H1 (cell line): ENCODE results near the gene HILPDA. TPM values are rescaled to one million over a fixed set of nuclear protein-coding genes. Genes with fewer than 3 reads are reported as not detected.

ENCODE experiments used
- CTCF ChIA-PET: fragments of 300-600 bp; sonication (Branson Sonifier 250); formaldehyde crosslinking; loops from one replicate; lab custom pipeline; 2021; ENCODE audit not compliant: partially characterized antibody; lab: Charles Lee
- POLR2A ChIA-PET: fragments of 300-600 bp; sonication (Branson Sonifier 250); formaldehyde crosslinking; loops from one replicate; lab custom pipeline; 2021; ENCODE audit warnings: inconsistent platforms; ENCODE audit not compliant: partially characterized antibody; lab: Charles Lee
- DNase-seq, 2 experiments: peaks; one replicate each; pipeline versions ENCODE4 v3.0.0 to v3.0.0-alpha.2; 2010 to 2022; ENCODE audit warnings: low spot score in 2 of 2, low read depth in 1 of 2, mixed read lengths in 1 of 2
- FAIRE-seq: peaks from 2 replicates; lab custom pipeline; 2011; peaks lifted over from hg19 to GRCh38; lab: Jason Lieb, UNC
- H2AFZ ChIP-seq: 2 replicates; pipeline ENCODE4 v1.8.1; 2012; ENCODE audit warnings: low read length, inconsistent platforms
- H2AK5ac ChIP-seq: 2 replicates; pipeline ENCODE4 v1.6.1; 2013; ENCODE audit warnings: low read depth, low read length
- H2BK120ac ChIP-seq: replicated peaks from 2 replicates; pipeline ENCODE3; 2013; ENCODE audit warnings: low read depth, low read length, inconsistent platforms
- H2BK12ac ChIP-seq: 2 replicates; pipeline ENCODE4 v1.6.1; 2013; ENCODE audit warnings: low read depth, low read length
- H2BK15ac ChIP-seq: 2 replicates; pipeline ENCODE4 v1.6.1; 2013; ENCODE audit warnings: low read length
- H2BK20ac ChIP-seq: 2 replicates; pipeline ENCODE4 v1.6.1; 2013; ENCODE audit warnings: low read length
- H2BK5ac ChIP-seq: 2 replicates; pipeline ENCODE4 v1.6.1; 2013; ENCODE audit warnings: low read depth, low read length
- H3K14ac ChIP-seq: 2 replicates; pipeline ENCODE4 v1.6.1; 2013; ENCODE audit warnings: inconsistent platforms; ENCODE audit not compliant: insufficient read length
- H3K18ac ChIP-seq: 2 replicates; pipeline ENCODE4 v1.6.1; 2013; ENCODE audit warnings: low read length; ENCODE audit errors: extremely low read depth
- H3K23ac ChIP-seq: 2 replicates; pipeline ENCODE4 v1.6.1; 2013; ENCODE audit warnings: inconsistent platforms; ENCODE audit not compliant: insufficient read length
- H3K23me2 ChIP-seq: 2 replicates; pipeline ENCODE4 v1.6.1; 2013; ENCODE audit warnings: low read depth, low read length
- H3K27ac ChIP-seq: 2 replicates; pipeline ENCODE4 v1.6.1; 2011; ENCODE audit warnings: low read depth, low read length, inconsistent platforms
- H3K27me3 ChIP-seq, 4 experiments: replicated peaks in 1 of 4; 1 replicate in 1 of 4; 2 replicates in 3 of 4; pipeline versions ENCODE4 v1.6.1 to v1.8.1; 2011 to 2013; ENCODE audit warnings: low read length in 3 of 4, mild to moderate bottlenecking in 3 of 4, inconsistent platforms in 2 of 4, mixed read lengths in 2 of 4, moderate library complexity in 1 of 4; ENCODE audit not compliant: control insufficient read depth in 3 of 4, insufficient read depth in 3 of 4; ENCODE audit errors: extremely low read depth in 1 of 4
- H3K36me3 ChIP-seq, 4 experiments: 2 replicates each; pipeline versions ENCODE4 v1.6.1 to v1.8.1; 2011 to 2013; ENCODE audit warnings: mild to moderate bottlenecking in 4 of 4, low read length in 3 of 4, moderate library complexity in 2 of 4, control low read depth in 1 of 4, inconsistent platforms in 1 of 4; ENCODE audit not compliant: insufficient read depth in 4 of 4, control insufficient read depth in 2 of 4
- H3K4ac ChIP-seq: replicated peaks from 2 replicates; pipeline ENCODE3; 2013; ENCODE audit warnings: low read length, low read depth, mixed read lengths, inconsistent platforms; ENCODE audit not compliant: insufficient read length
- H3K4me1 ChIP-seq, 4 experiments: replicated peaks in 1 of 4; 1 replicate in 1 of 4; 2 replicates in 3 of 4; pipeline versions ENCODE4 v1.6.1 to v1.8.1; 2011 to 2013; ENCODE audit warnings: low read length in 3 of 4, inconsistent platforms in 2 of 4, mixed read lengths in 1 of 4; ENCODE audit not compliant: insufficient read depth in 4 of 4, control insufficient read depth in 3 of 4
- H3K4me2 ChIP-seq, 2 experiments: 2 replicates each; pipeline versions ENCODE4 v1.6.1 to v1.8.1; 2011 to 2013; ENCODE audit warnings: low read depth in 2 of 2, low read length in 2 of 2, control low read depth in 1 of 2, inconsistent platforms in 1 of 2, mild to moderate bottlenecking in 1 of 2; ENCODE audit not compliant: insufficient read depth in 1 of 2
- H3K4me3 ChIP-seq, 4 experiments: fragments of 200-600, 300-600 bp in 1 of 4; sonication (generic), shearing (Covaris generic), sonication (Bioruptor Twin) in 1 of 4; 2 replicates each; pipeline versions ENCODE4 v1.5.1 to v1.8.1; 2011 to 2016; ENCODE audit warnings: low read length in 4 of 4, low read depth in 3 of 4, control low read depth in 2 of 4, inconsistent platforms in 2 of 4, mild to moderate bottlenecking in 2 of 4, mixed read lengths in 1 of 4, moderate library complexity in 1 of 4; ENCODE audit not compliant: insufficient read depth in 2 of 4; ENCODE audit errors: extremely low read depth in 1 of 4
- H3K56ac ChIP-seq: replicated peaks from 2 replicates; pipeline ENCODE3; 2013; ENCODE audit warnings: low read depth, mild to moderate bottlenecking, mixed read lengths, low read length, inconsistent platforms; ENCODE audit not compliant: insufficient read length
- H3K79me1 ChIP-seq: 2 replicates; pipeline ENCODE4 v1.6.1; 2013; ENCODE audit warnings: low read depth, low read length, control low read depth
- H3K79me2 ChIP-seq, 2 experiments: 2 replicates each; pipeline versions ENCODE4 v1.6.1 to v1.8.1; 2012 to 2013; ENCODE audit warnings: low read length in 2 of 2, mild to moderate bottlenecking in 2 of 2, inconsistent platforms in 1 of 2; ENCODE audit not compliant: insufficient read depth in 2 of 2, control insufficient read depth in 1 of 2
- H3K9ac ChIP-seq, 4 experiments: replicated peaks in 1 of 4; 1 replicate in 1 of 4; 2 replicates in 3 of 4; pipeline versions ENCODE4 v1.6.1 to v1.8.1; 2011 to 2013; ENCODE audit warnings: low read depth in 3 of 4, low read length in 3 of 4, control low read depth in 2 of 4, mild to moderate bottlenecking in 2 of 4, moderate library complexity in 2 of 4, inconsistent platforms in 1 of 4; ENCODE audit errors: extremely low read depth in 1 of 4
- H3K9me3 ChIP-seq, 2 experiments: 2 replicates each; pipeline versions ENCODE4 v1.6.1 to v1.8.1; 2012 to 2013; ENCODE audit warnings: mild to moderate bottlenecking in 2 of 2, moderate library complexity in 2 of 2, control low read depth in 1 of 2, inconsistent platforms in 1 of 2, low read depth in 1 of 2, low read length in 1 of 2, mixed read lengths in 1 of 2; ENCODE audit not compliant: insufficient read depth in 2 of 2
- H4K20me1 ChIP-seq, 2 experiments: replicated peaks in 1 of 2; 2 replicates each; pipeline versions ENCODE3 to v1.8.1; 2011 to 2013; ENCODE audit warnings: inconsistent platforms in 2 of 2, low read length in 2 of 2, mild to moderate bottlenecking in 1 of 2; ENCODE audit not compliant: insufficient read depth in 2 of 2, control insufficient read depth in 1 of 2
- H4K5ac ChIP-seq: 2 replicates; pipeline ENCODE4 v1.6.1; 2013; ENCODE audit warnings: low read length, low read depth, mixed read lengths, inconsistent platforms; ENCODE audit not compliant: insufficient read length
- H4K8ac ChIP-seq: 2 replicates; pipeline ENCODE4 v1.8.0; 2013; ENCODE audit warnings: mild to moderate bottlenecking, moderate library complexity, low read length, inconsistent platforms; ENCODE audit not compliant: insufficient read depth; ENCODE audit errors: extremely low read depth
- H4K91ac ChIP-seq: replicated peaks from 2 replicates; pipeline ENCODE3; 2013; ENCODE audit warnings: low read length, mixed read lengths, inconsistent platforms; ENCODE audit not compliant: insufficient read length
- CREB1 ChIP-seq: IDR thresholded peaks from 2 replicates; pipeline ENCODE4 v1.6.1; 2012; ENCODE audit warnings: inconsistent platforms
- EP300 ChIP-seq, 2 experiments: IDR thresholded peaks; 1 replicate in 1 of 2; 2 replicates in 1 of 2; pipeline ENCODE4 v1.6.1; 2011 to 2012; ENCODE audit warnings: low read depth in 2 of 2, low read length in 2 of 2, mild to moderate bottlenecking in 2 of 2, borderline replicate concordance in 1 of 2, inconsistent platforms in 1 of 2, moderate library complexity in 1 of 2
- EZH2 ChIP-seq: fragments of 200-600 bp; sonication (generic); IDR thresholded peaks from 2 replicates; pipeline ENCODE4 v1.7.1; 2012; ENCODE audit warnings: low read depth, mild to moderate bottlenecking, moderate library complexity, low read length, inconsistent platforms; ENCODE audit not compliant: severe bottlenecking
- JUN ChIP-seq: IDR thresholded peaks from 2 replicates; pipeline ENCODE4 v1.6.1; 2011; ENCODE audit warnings: low read depth, mild to moderate bottlenecking, improper control_type of control experiment, low read length
- KDM4A ChIP-seq: IDR thresholded peaks from one replicate; pipeline ENCODE4 v1.7.1; 2012; ENCODE audit warnings: low read depth, mild to moderate bottlenecking, moderate library complexity, low read length, inconsistent platforms; ENCODE audit not compliant: severe bottlenecking
- MAX ChIP-seq: IDR thresholded peaks from 2 replicates; pipeline ENCODE4 v1.6.1; 2012; ENCODE audit warnings: inconsistent platforms
- POLR2AphosphoS5 ChIP-seq: IDR thresholded peaks from 2 replicates; pipeline ENCODE4 v1.6.1; 2011; ENCODE audit warnings: low read depth, low read length
- RNF2 ChIP-seq: fragments of 200-900, 300-1000 bp; sonication (generic); IDR thresholded peaks from 2 replicates; pipeline ENCODE4 v1.7.1; 2016; ENCODE audit warnings: borderline replicate concordance, low read depth, mild to moderate bottlenecking, antibody characterized with exemption, low read length; ENCODE audit not compliant: poor library complexity, severe bottlenecking; ENCODE audit errors: missing control alignments
- SP1 ChIP-seq: IDR thresholded peaks from 2 replicates; pipeline ENCODE4 v1.6.1; 2011; ENCODE audit warnings: low read depth, low read length
- SP4 ChIP-seq: IDR thresholded peaks from 2 replicates; pipeline ENCODE4 v1.6.1; 2012; ENCODE audit warnings: low read length, inconsistent platforms
- TCF12 ChIP-seq: IDR thresholded peaks from 2 replicates; pipeline ENCODE4 v1.6.1; 2011; ENCODE audit warnings: low read depth, mild to moderate bottlenecking, low read length
- WGBS, 2 experiments: shearing (Covaris generic) in 1 of 2; methylation state at CpG; one replicate each; pipeline versions ENCODE4 v1.1.6 to v1.1.7; 2013 to 2015; ENCODE audit warnings: low lambda C conversion rate in 2 of 2, mixed read lengths in 2 of 2, inconsistent platforms in 1 of 2, low coverage in 1 of 2, missing lambda C conversion rate in 1 of 2; ENCODE audit not compliant: insufficient replicate concordance in 2 of 2, insufficient coverage in 1 of 2, insufficient read length in 1 of 2; ENCODE audit errors: extremely low coverage in 1 of 2, missing lambda C conversion rate in 1 of 2; 5-methylcytosine and 5-hydroxymethylcytosine counted together
- polyA plus RNA-seq, 7 experiments: library from polyadenylated mRNA; depleted of rRNA in 3 of 7; stranded (reverse) in 5 of 7; unstranded in 2 of 7; fragments of >200 nt in 5 of 7; fragments of 200-250 nt in 2 of 7; gene quantifications; 1 replicate in 5 of 7; 2 replicates in 1 of 7; 4 replicates in 1 of 7; pipeline versions ENCODE4 v1.2.1 to v1.2.3, GENCODE V29; 2011 to 2013; ENCODE audit warnings: missing spikeins in 2 of 7, mixed read lengths in 2 of 7
- total RNA-seq: library from RNA; stranded (reverse); fragmentation: NEBNext Ultra II Directional; extraction: Animal tissue kit (Norgen Biotek cat#: 25700); gene quantifications from 2 replicates; pipeline ENCODE4 v1.2.1, GENCODE V29; 2021
- TF ChIP-seq, protein P1 (sequence below): IDR thresholded peaks from 2 replicates; pipeline ENCODE4 v1.6.1; 2012; ENCODE audit warnings: low read length, inconsistent platforms

Gene HILPDA
- total and polyA plus RNA-seq, 2 of the 8 experiments (the other 6 are each of a cell fraction or from before 2014, with no cell fraction given) = 35.6 to 80.0 TPM

DNA sequence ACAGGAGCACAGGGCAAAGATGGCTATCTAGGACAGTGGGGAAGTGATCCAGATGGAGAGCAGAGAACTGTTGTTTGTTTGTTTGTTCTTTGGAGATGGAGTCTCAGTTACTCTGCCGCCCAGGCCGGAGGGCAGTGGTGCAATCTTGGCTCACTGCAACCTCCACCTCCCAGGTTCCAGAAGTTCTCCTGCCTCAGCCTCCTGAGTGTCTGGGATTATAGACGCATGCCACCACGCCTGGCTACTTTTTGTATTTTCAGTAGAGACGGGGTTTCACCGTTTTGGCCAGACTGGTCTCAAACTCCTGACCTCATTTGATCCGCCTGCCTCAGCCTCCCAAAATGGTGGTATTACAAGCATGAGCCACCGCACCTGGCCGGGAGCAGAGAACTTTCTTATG lies 41.7 kb downstream of the HILPDA start:
- no peak overlapping the region for H2BK12ac ChIP-seq
- H3K4ac ChIP-seq = no peak overlapping the region
- no peaks in the 10 kb centered on the region for H3K27me3 ChIP-seq
- H3K23me2 ChIP-seq = no peaks in the 10 kb centered on the region
- peaks cover 3 to 41% (median 17%) of the 10 kb centered on the region in 4 experiments; a peak in 5 of 8 replicates for H3K36me3 ChIP-seq
- H2BK20ac ChIP-seq = no peak overlapping the region
- no peaks in the 10 kb centered on the region for H3K9me3 ChIP-seq
- no peak overlapping the region for H2AK5ac ChIP-seq
- H4K5ac ChIP-seq = no peak overlapping the region
- H3K56ac ChIP-seq = no peak overlapping the region
- H3K27ac ChIP-seq = no peak overlapping the region
- no peak overlapping the region for H3K4me3 ChIP-seq
- no peaks in the 10 kb centered on the region for H3K79me1 ChIP-seq
- CTCF ChIA-PET = interaction anchor here (1.0 kb wide), 1 partner anchor 12 kb away, joined by 3 read pairs; no protein-coding TSS in a partner anchor
- POLR2A ChIA-PET = interaction anchor here (1.6 kb wide), 1 partner anchor 9 kb away, joined by 3 read pairs; no protein-coding TSS in a partner anchor
- no peak overlapping the region for H4K8ac ChIP-seq
- 95% methylated on average over 9 of the region's 9 CpGs; no CpG with 5 or more reads in 1 of the 2 experiments for WGBS, 2 experiments
- H3K23ac ChIP-seq = no peak overlapping the region
- no peak for DNase-seq
- H4K20me1 ChIP-seq = no peaks in the 10 kb centered on the region
- H3K4me1 ChIP-seq = no peaks in the 10 kb centered on the region
- no peak overlapping the region for H2AFZ ChIP-seq
- H3K4me2 ChIP-seq = no peak overlapping the region
- no peak overlapping the region for H4K91ac ChIP-seq
- no peak overlapping the region for H3K14ac ChIP-seq
- no peak overlapping the region for H2BK120ac ChIP-seq
- H3K79me2 ChIP-seq = no peaks in the 10 kb centered on the region
- no peak for FAIRE-seq
- no peak overlapping the region for H2BK15ac ChIP-seq
- H2BK5ac ChIP-seq = no peak overlapping the region
- no peak overlapping the region for H3K18ac ChIP-seq
- no peak overlapping the region for H3K9ac ChIP-seq
- no peak for TF ChIP-seq SP4
- no peak for TF ChIP-seq RNF2
- TF ChIP-seq KDM4A = no peak
- TF ChIP-seq, protein P1, sequence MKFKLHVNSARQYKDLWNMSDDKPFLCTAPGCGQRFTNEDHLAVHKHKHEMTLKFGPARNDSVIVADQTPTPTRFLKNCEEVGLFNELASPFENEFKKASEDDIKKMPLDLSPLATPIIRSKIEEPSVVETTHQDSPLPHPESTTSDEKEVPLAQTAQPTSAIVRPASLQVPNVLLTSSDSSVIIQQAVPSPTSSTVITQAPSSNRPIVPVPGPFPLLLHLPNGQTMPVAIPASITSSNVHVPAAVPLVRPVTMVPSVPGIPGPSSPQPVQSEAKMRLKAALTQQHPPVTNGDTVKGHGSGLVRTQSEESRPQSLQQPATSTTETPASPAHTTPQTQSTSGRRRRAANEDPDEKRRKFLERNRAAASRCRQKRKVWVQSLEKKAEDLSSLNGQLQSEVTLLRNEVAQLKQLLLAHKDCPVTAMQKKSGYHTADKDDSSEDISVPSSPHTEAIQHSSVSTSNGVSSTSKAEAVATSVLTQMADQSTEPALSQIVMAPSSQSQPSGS = no peak
- TF ChIP-seq EZH2 = no peak
- no peak for TF ChIP-seq MAX
- no peak for TF ChIP-seq POLR2AphosphoS5
- TF ChIP-seq EP300 (IDR thresholded peaks at IDR 0.05; ENCODE audit: borderline replicate concordance in 1 of 2, low read depth in 2 of 2, low read length in 2 of 2) = no peak
- TF ChIP-seq TCF12 = no peak
- no peak for TF ChIP-seq SP1
- TF ChIP-seq JUN = no peak
- no peak for TF ChIP-seq CREB1
